GM04504 (cell line): ENCODE results near the gene KCTD16.

Experiments used
- DNase-seq: peaks from one replicate; pipeline ENCODE4 v3.0.0-alpha.2; 2012; ENCODE audit warnings: low read depth

KCTD16 gene

GRCh38 chr5:144284931-144285502 is 114.3 kb downstream of the KCTD16 start:
- DNase-seq = no peak

- no peak for DNase-seq
These were observed 118.6 kb downstream of the KCTD16 start for GRCh38 chr5:144289277-144289676.

DNA sequence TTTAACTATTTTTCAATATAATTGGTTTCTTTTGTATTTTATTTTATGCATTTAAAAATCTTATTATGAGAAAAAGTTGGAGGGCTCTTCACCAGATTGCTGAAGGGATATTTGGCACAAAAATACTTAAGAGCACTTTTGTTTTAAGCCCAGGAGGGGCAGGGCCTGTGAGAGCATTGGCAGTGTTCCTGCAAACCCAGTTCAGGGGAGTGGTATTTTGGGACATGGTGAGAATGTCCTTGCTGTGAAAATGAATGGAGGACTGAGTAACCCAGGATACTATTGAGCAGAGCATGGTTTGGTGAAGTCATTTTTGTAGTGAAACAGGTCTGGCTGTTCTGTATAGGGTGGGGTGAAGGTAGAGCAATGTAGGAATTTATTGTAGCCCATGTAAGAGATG is 121.4 kb downstream of the KCTD16 start:
- no peak for DNase-seq

DNA sequence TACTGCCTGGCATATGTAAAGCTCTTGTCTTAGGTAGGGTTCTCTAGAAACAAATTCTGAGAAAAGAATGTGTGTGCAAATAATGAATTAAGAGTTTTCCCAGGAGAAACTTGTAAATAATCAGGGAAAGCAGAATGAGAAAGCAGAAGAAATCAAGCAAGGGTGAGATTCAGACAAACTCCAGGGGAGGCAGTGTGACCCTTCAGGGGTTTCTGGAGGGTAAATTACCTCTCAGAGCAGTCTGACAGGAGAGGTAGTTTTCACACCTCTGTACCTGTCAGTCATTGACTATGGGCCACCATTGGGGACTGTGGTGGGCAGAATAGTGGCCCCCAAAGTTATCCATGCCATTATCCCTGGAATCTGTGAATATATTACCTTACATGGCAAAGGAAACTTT is 124.6 kb downstream of the KCTD16 start:
- DNase-seq = no peak

DNA sequence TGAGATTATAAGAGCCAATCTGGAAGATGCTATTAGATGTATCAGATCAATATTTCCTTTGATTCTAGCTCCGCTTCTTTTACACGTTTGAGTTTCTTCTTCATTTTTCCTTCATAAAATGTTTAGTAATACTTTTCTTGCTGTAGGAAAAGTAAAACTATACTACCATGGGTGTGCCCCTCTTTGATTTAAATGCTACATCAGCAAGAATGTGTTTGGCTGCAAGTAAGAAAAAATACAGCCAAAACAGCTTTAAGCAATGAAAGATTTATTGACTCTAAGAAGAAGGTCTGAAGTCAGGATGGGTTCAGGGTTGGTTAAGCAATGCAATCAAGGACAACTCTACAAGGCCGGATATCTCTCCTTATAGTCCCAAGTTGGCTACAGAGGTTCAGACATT is 126.4 kb downstream of the KCTD16 start:
- no peak for DNase-seq

DNA sequence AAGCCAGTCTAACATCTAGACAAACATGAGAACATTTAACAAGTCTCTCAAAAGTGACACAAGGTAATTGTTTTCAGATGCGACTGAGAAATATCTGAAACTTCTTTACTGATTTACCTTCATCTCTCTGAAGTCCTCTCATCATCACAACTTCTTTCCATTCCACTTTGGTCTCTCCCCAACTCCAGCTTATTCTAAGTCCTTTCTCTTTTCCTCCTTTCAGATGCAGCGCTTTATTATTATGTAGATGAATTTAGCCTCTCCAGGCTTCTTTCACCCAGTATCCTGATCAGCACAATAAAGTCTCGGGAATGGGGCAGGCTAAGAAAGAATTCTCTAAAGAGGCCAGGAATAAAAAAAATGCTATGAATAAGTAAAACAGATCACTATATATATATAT is 128.0 kb downstream of the KCTD16 start:
- no peak for DNase-seq

- DNase-seq = no peak
These were observed 134.0 kb downstream of the KCTD16 start for GRCh38 chr5:144304688-144305087.

DNA sequence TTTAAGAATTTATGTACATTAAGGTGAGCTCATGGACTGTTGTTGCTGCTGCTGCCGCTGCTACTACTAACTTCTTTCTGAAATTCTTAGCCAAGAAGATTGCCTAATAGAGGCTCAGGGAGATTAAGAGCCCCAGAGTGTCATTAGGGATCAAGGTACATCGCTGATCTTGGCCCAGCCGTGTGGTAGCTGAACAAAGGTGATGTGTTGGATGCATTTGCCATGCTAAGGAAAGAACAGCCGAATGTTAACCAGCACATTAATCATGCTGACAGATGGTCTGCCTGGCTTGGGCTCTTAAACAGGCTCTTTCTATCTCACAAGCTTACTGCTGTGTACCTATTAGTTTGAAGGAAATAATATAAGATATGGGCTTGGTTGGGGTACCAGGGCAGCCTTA is 137.1 kb downstream of the KCTD16 start:
- no peak for DNase-seq

- DNase-seq = no peak
These were observed 137.5 kb downstream of the KCTD16 start for GRCh38 chr5:144308174-144308573.

DNA sequence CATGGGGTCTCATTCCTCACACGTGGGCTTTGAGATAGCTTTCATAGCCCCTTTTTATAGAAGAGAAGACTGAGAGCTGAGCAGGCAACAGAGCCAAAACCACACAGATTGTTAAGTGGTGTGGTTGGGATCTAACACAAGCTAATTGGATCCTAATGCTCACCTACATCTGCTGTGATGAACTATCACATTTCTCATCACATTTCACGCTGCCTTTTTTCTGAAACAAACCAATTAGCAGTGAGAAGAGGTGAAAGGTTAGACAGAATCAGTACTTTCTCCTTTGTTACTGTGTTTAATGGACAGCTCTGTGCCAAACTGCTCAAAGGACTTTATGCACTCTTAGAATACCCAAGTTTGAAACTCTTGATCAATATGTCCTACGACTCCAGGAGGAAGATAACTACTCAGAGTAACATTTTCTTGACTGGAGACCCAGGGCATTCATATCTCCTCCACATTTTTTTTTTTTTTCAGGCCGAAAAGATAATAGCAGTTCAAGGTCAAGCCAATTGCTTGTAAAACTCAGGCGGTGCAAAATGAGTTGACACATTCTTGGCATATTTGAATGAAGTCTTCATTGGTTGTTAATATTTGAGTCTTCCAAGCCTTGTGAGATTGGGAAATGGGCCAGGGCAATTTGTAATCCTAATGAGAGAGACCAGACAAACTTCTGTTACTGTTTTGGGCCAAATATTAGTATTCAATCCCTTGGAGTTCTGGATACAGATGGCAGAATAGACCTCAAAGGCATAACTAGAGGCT is 138.4 kb downstream of the KCTD16 start:
- no peak for DNase-seq

GRCh38 chr5:144310621-144311020 is 139.9 kb downstream of the KCTD16 start:
- no peak for DNase-seq

GRCh38 chr5:144313147-144313726 is 142.6 kb downstream of the KCTD16 start:
- no peak for DNase-seq

DNA sequence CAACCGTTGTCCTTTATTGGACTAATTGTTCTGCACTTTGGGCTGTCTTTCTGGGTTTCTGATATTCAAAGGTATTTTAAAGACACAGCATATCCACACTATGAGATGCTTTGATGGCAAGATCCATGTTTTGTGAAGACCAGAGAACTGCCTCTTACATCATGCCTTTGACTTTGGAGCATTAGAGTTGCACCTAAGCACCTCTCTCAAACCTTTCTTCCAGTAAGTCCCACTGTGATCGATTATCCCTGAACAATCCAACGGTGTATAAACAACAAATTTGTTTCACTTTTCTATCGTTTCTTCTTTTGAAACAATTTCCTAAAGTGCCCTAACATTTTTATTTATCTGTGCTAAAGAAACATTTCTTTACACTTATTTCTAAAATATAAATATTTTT is 144.4 kb downstream of the KCTD16 start:
- no peak for DNase-seq

DNA sequence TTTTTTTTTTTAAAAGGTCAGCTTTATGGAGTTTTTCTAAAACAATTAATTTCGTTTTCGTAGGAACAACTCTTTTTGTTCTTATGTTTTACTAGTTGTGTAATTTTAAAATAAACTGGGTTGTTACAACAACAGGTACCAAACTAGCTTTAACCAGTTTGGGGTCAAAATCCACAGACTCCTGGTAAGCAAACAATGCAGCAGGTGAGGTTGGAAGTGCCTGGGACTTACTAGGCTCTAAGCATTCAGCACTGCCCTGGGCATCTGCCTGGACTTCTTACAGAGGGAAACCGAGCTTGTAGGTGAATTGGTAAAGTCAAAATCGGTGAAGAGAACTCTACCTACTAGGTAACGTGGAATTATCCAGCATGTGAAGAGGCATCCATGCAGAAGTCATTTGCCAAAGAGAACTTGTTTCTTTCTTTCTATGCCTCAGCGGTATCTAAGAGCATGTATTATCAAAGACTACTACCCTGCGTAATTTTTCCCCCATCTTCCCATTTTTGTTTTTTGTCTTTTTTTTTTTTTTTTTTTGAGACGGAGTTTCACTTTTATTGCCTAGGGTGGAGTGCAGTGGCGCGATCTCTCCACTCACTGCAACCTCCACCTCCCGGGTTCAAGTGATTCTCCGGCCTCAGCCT is 145.4 kb downstream of the KCTD16 start:
- DNase-seq = no peak

GRCh38 chr5:144318011-144318410 is 147.3 kb downstream of the KCTD16 start:
- DNase-seq = no peak

- no peak for DNase-seq
These were observed 147.8 kb downstream of the KCTD16 start for GRCh38 chr5:144318460-144318859.

DNA sequence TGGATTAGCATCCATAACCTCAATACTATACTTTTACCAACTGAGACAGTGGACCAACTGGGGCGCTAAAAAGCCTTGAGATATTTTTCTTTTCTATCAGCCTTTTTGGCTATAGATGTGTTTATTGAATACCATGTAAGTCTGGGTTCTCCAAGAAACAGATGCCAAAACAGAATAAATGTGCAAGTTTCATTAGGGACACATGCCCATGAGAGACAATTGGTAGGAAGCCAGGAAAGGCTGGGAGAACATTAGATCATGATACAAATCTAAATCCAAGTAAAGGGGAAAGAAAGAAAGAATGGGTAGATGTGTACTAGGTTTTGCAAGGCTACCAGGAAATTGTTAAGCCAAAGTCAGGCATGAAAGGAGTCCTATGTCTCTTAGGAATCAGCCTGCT is 152.5 kb downstream of the KCTD16 start:
- DNase-seq = no peak

- DNase-seq = no peak
These were observed 154.9 kb downstream of the KCTD16 start for GRCh38 chr5:144325532-144325931.

DNA sequence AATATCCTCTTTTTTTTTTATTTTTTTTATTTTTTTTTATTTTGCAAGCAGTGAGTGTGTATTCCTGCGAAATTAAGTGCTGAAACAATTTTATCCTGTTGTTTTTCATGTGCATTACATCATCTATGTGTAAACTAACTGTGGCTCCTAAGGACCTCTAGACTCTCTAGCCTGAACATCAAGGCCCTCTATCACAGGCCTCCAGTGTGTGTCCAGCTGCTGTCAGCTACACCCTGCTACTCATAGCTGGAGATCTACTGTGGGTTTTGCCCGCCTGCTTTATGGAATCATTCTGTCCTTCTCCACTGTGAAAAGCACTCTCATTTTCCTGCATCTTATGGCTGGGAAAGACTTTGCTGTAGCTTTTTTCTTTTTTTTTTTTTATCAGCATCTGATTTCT is 157.8 kb downstream of the KCTD16 start:
- no peak for DNase-seq

DNA sequence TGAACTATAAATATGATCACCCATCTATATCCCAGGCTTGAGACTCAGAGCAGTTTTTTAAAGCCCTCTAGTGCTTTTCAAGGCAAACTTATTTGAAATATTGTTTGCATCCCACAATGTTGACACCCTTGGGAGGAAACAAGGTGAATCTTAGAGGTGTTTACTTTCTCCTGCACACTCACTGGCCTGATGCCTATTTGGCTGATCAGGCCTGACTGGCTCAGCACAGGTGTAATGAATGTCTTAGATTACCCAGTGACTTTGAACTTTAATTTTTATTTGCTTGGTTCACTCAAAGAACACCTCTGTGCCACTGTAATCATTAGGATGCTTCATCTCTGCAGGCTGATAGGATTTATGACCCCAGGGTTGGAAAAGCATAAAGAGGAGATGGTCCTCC is 158.3 kb downstream of the KCTD16 start:
- DNase-seq = no peak

- DNase-seq = no peak
These were observed 159.0 kb downstream of the KCTD16 start for GRCh38 chr5:144329681-144330080.

- no peak for DNase-seq
These were observed 160.7 kb downstream of the KCTD16 start for GRCh38 chr5:144331361-144331760.

GRCh38 chr5:144332265-144332664 is 161.6 kb downstream of the KCTD16 start:
- no peak for DNase-seq
